Stimulated activated CD8-positive, alpha-beta memory T cell treated with anti-CD3 and anti-CD28 coated beads, Interleukin-7, amount 100 ng/mL, for 48 hours (primary cell): Measurements from ENCODE around the gene RHOT1.
"Not testable (repeated sequence)": the region's sequence is repeated elsewhere in the genome, so short reads cannot be mapped to it uniquely, and the experiment has no call there.

ENCODE experiments used
- DNase-seq, 2 donors: peaks; one replicate each; pipeline ENCODE4 v3.0.0-alpha.2; 2020; ENCODE audit warnings: low read depth in 1 of 2; ENCODE audit errors: extremely low read depth in 1 of 2

The RHOT1 gene

DNA sequence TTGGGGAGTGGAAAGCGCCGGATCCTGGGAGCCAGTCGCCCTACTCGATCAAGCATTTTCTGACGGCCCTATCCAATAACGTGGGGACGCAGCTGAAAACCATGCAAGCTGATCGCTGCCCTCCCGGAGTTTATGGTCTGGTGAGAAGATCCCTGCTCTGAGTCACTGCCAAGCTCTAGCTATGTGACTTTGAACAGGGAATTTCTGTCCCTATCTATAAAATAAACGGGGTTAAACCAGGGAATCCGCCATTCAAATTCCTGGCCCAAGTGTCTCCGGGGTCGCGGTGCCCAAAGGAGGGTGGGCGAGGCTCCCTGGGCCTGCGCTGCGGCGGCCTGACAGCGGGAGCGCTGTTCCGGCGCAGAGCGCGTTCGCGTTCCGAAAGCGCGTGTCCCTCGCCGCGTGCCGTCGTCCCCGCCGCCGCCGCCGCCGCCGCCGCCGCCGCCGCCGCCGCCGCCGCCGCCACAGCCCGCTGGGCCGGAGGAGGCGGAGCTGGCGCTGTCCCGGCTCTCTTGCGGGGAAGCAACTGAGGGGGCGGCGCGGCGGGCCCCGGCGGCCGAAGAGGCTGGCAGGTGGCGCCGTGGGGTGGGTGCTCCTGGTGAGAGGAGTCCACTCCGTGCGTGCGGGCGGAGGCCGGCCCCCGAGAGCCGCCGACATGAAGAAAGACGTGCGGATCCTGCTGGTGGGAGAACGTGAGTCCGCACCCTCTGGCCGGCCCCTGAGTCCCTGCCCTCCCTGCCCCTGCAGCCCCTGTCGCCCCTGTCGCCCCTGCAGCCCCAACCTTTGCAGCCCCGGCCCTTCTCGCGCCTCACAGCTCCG lies at the start of gene RHOT1:
TSS of gene RHOT1 (plus strand) at position 465 of the 819 bp plus-strand sequence. CDS start at position 656, 191 bp downstream.
- peak; percentile 32 to 49 for DNase-seq

DNA sequence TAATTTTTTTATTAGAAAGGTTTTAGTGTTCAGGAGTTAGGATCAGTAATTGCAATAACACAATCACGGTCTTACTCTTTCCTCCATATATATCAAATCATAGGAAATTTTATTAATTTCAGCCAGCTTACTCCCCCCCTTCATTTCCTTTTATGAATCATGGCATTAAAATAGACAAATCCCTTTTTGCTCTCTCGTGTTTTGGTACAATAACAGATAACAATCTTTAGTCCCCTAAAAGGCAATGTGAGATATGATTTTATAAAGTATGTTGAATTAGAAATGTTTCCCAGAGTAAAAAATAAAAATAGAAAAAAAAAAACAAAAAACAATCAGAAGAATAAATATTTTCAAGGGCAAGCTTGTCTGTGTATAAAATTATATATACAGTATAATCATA lies 42.6 kb upstream of the RHOT1 start:
- DNase-seq: no peak

DNA sequence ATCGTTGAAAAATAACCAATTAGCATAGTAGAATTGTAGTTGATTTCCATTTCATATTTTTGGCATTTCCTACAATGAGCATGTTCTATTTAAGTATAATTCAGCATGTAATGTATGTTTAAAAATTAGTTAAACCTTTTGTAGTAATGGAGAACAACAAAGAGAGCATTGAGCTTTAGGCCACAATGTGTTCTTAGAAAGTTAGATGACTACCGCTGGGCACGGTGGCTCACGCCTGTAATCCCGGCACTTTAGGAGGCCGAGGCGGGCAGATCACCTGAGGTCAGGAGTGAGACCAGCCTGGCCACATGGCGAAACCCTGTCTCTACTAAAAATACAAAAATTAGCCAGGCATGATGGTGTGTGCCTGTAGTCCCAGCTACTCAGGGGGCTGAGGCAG lies 42.0 kb upstream of the RHOT1 start:
- DNase-seq: not testable (repeated sequence)

DNA sequence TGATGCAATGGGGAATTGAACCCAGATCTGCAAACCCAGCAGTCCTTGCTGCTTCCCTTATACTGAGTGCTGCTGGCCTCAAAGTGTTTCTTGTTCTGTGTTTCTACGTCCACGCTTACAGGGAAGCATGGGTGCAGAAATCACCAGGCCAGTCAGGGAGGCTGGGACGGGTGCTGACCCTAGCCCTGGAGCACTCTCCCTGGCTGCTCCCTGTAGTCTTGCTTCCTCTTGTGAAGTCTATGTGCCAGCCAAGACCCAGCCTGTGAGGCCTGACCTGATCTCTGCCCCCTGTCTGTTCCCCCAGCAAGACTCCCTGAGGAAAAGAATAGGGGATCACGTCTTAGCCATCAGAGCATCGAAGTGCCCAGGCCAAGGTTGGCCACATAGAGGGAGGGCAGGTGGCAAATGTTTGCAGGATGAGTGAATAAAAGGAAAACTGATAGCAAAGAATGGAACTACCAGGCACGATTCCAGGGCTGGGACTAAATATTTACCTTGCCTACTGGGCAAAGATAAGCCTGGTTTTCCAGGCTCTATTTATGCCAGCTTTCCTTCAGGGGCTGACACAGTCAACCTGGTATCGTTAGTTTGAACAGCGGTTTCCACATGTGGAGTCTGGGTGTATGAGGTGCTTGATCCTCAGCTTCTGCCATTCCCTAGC lies 41.2 kb upstream of the RHOT1 start:
- no peak for DNase-seq

- no peak for DNase-seq
Measured at GRCh38 chr17:32102172-32102571, 40.1 kb upstream of the RHOT1 start.

DNA sequence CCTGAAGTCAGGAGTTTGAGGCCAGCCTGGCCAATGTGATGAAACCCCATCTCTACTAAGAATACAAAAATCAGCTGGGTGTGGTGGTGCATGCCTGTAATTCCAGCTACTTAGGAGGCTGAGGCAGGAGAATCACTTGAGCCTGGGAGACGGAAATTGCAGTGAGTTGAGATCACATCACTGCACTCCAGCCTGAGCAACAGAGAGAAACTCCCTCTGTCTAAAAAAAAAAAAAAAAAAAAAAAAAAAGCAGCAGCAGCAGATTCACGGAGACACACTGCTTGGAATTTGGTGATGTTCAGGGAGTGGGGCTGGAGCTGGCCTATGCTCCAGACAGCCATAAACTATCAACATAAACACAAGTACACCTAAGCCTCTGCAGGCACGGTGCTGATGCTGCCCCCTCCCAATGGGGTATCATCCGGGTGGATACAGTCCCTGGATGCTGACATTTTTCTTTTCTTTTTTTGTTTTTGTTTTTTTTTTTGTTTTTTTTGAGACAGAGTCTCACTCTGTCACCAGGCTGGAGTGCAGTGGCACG lies 39.6 kb upstream of the RHOT1 start:
- no peak for DNase-seq

GRCh38 chr17:32103476-32104113 lies 38.7 kb upstream of the RHOT1 start:
- DNase-seq: no peak

DNA sequence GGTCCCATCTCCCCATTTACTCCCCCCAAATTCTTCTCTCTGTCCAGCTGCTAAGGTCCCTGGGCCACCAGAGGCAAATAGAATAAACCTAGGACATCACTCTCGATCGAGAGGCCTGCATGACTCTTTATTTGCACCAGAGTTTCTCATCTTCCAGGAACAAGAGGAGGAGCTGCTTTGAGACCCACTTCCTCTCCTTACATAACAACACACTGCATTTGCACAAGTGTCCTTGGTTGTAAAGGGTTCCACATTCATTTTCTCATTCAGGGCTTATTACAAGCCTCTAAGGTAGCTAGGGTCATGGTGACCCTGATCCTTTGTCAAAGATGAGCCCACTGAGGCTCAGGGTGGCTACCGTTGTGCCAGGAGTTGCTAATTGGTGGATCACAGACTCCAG lies 38.1 kb upstream of the RHOT1 start:
- DNase-seq: no peak

GRCh38 chr17:32106471-32106981 lies 35.8 kb upstream of the RHOT1 start:
- DNase-seq: not testable (repeated sequence)

DNA sequence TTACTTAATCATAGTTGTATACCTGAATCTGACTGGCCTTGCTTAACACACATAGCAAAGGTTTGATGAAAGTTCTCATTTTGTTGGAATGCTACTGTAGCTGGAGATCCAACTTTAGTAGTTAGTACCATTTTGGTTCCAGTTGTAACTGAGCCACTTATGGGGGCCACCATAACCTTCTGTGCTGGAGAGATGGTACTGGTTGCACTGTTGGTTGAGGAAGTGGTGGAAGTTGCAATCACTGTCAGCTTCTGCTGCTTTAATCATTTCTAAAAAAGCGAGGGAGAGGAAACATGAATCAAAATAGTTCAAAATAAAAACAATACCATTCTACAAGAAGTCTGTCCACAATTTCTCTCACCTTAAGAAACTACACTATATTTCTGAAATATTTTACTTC lies 35.1 kb upstream of the RHOT1 start:
- DNase-seq: not testable (repeated sequence)

DNA sequence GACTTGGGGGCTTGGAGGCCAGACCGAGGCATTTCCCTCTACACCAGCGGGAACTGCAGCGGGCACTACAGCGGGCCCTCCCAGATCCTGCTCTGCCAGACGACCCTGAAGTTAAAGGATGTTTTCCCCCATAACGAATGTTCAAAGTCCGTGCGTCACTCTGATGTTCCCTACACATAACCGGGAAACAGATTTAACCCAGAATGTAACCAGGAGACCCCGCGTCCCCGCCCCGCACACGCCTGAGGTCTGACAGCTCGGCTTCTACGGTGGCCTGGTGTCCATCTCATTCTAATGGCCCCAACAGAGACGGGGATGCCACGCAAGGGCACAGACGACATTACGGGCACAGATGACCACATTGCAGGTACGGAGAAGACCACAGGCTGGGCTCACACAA lies 31.7 kb upstream of the RHOT1 start:
- DNase-seq: no peak

DNA sequence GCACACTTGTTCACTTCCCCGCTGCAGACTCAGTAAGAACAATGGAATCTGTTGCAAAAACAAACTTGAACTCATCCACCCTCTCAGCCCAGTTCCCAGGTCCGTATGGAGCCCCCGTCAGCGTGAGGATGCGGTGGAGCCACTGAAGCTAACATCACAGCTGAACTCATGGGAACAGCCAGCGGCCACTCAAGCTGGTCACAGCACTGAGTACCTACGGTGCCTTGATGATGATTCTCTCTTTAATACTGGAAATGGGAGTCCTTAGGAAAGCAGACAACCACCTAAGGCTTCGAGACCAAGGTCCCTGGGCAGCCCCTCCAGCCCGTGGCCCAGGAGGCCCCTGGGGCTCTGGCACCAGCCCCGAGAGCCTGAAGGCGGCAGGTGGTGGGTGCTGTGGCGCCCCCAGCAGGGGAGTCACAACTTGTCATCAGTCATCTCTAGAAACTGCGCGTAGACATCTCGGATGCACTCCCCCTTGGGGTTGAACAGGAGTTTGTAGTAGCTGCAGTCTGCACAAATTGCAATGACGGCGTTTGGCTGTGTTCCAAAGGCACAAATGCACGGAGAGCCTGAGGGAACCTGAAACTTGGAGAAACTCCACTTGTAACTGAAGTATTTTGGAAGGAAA lies 31.0 kb upstream of the RHOT1 start:
- DNase-seq: peak in 1 of 2 donors; percentile 11

- DNase-seq: no peak
Measured at GRCh38 chr17:32112416-32112815, 29.9 kb upstream of the RHOT1 start.

- no peak for DNase-seq
Measured at GRCh38 chr17:32114536-32114935, 27.8 kb upstream of the RHOT1 start.

GRCh38 chr17:32115546-32115945 lies 26.8 kb upstream of the RHOT1 start:
- not testable (repeated sequence) for DNase-seq

DNA sequence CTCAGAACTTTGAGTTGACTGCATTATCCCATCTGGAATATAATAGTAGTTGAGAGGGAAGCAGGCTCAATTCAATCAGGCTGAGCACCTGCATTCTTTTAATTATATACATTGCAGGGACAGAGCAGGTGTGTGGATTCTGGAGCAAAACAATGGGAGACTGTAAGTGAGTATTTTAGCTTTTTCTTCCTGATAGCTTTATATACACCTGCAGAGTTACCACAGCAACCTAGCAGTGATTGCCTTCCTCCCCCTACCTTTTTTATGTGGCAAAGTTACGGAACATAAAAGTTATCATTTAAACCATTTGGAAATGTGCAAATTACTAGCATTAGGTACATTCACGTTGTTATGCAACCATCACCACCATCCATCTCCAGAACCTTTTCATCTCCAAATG lies 25.4 kb upstream of the RHOT1 start:
- no peak for DNase-seq

GRCh38 chr17:32117399-32117798 lies 24.9 kb upstream of the RHOT1 start:
- no peak for DNase-seq

GRCh38 chr17:32118088-32118487 lies 24.2 kb upstream of the RHOT1 start:
- DNase-seq: not testable (repeated sequence)

- no peak for DNase-seq
Measured at GRCh38 chr17:32118835-32119234, 23.5 kb upstream of the RHOT1 start.

DNA sequence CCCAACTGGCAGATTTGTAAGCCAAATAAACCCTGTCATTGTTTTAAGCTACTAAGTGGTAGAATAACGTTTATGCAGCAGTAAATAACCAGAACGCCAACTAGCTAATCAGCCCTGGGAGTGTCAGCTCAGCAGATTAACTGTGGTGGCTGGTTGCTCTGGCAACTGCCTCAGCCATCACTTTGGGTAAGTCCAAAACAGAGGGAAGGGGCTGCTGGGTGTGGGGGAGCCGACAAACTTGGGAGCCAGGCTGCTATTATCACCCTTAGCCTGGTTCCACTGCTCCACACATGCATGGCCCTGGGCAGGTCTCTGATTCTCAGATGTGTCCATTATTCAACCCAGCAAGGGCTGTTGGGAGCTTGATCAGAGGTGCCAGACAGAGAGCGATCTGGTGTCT lies 22.2 kb upstream of the RHOT1 start:
- DNase-seq: no peak

DNA sequence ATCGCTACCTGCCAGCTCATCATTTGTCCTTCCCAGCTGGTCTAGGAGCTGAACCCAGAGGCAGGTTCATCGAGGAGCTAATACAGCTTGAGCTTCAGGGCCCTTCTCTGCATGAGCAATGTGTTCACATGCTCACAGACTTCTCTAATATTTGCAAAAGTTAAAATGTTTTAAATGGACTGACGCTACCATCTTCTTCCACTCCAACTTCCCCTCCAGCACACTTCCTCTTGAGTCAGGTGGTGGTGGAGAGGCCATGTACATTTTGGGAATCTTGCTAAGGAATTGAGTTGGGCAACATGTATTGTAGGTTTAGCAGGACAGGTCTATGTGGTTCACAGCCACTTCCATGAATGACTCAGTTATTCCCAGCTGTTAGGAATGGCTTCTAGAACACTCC lies 21.6 kb upstream of the RHOT1 start:
- DNase-seq: no peak
